GM12878 (cell line): Measurements from ENCODE around the gene ABCA2. TPM values are rescaled to one million over a fixed set of nuclear protein-coding genes. Genes with fewer than 3 reads are reported as not detected.

ENCODE experiments used
- ATAC-seq: fragments of 200-7000 bp; cut with Tn5 transposase; 3 replicates; pipeline ENCODE4 v1.9.1; 2020; ENCODE audit warnings: mild to moderate bottlenecking, moderate library complexity
- BruUV-seq: library from RNA; stranded (reverse); fragments of 400-500 nt; replicated peaks from 2 replicates; lab custom pipeline; 2021; lab: Mats Ljungman, UMichigan
- CTCF ChIA-PET: fragments of 300-600 bp; sonication (Branson Sonifier 250); formaldehyde crosslinking; extraction: SDS; loops from one replicate; lab custom pipeline; 2021; ENCODE audit warnings: inconsistent platforms; lab: Yijun Ruan, JAX
- POLR2A ChIA-PET: fragments of 350-600 bp; formaldehyde crosslinking; extraction: SDS; loops from one replicate; lab custom pipeline; 2021; ENCODE audit warnings: inconsistent platforms; lab: Charles Lee
- RAD21 ChIA-PET: fragments of 300-600 bp; sonication (Branson Sonifier 250); formaldehyde crosslinking; loops from one replicate; lab custom pipeline; 2023; ENCODE audit warnings: antibody characterized with exemption; ENCODE audit not compliant: unreplicated experiment; lab: Charles Lee
- SMC1A ChIA-PET: fragments of 300-600 bp; sonication (Branson Sonifier 250); formaldehyde crosslinking; loops from one replicate; lab custom pipeline; 2023; ENCODE audit not compliant: unreplicated experiment, uncharacterized antibody; lab: Charles Lee
- DNase-seq: peaks from one replicate; pipeline ENCODE4 v3.0.0-alpha.2; 2011; ENCODE audit warnings: low read depth, low spot score
- FAIRE-seq: peaks from 3 replicates; lab custom pipeline; 2011; peaks lifted over from hg19 to GRCh38; lab: Jason Lieb, UNC
- H2AFZ ChIP-seq: 2 replicates; pipeline ENCODE4 v1.6.0; 2011; ENCODE audit warnings: low read depth, low read length, control low read depth; ENCODE audit not compliant: control insufficient read depth
- H3K27ac ChIP-seq: 2 replicates; pipeline ENCODE4 v1.5.1; 2011; ENCODE audit warnings: control low read depth; ENCODE audit not compliant: control insufficient read depth, insufficient read depth
- H3K27me3 ChIP-seq, 2 experiments: replicated peaks in 1 of 2; 2 replicates each; pipeline versions ENCODE4 v1.6.0 to v1.6.1; 2011; ENCODE audit warnings: low read length in 1 of 2; ENCODE audit not compliant: control insufficient read depth in 2 of 2, insufficient read depth in 2 of 2
- H3K36me3 ChIP-seq, 2 experiments: 2 replicates each; pipeline ENCODE4 v1.5.1; 2011; ENCODE audit warnings: low read length in 1 of 2; ENCODE audit not compliant: control insufficient read depth in 2 of 2, insufficient read depth in 2 of 2
- H3K4me1 ChIP-seq: 2 replicates; pipeline ENCODE4 v1.6.1; 2011; ENCODE audit warnings: mild to moderate bottlenecking, low read length, moderate library complexity, mixed read lengths; ENCODE audit not compliant: control insufficient read depth, insufficient read depth
- H3K4me2 ChIP-seq: 2 replicates; pipeline ENCODE4 v1.6.0; 2011; ENCODE audit warnings: control low read depth; ENCODE audit not compliant: control insufficient read depth, insufficient read depth
- H3K4me3 ChIP-seq: fragments of 200-600 bp; sonication (generic); 2 replicates; pipeline ENCODE4 v1.5.1; 2016
- H3K79me2 ChIP-seq: 2 replicates; pipeline ENCODE4 v1.6.0; 2011; ENCODE audit warnings: low read length; ENCODE audit not compliant: control insufficient read depth, insufficient read depth
- H3K9ac ChIP-seq: 2 replicates; pipeline ENCODE4 v1.8.0; 2011; ENCODE audit warnings: low read length, control low read depth, mixed read lengths; ENCODE audit not compliant: control insufficient read depth, insufficient read depth
- H3K9me3 ChIP-seq: replicated peaks from 3 replicates; pipeline ENCODE4 v1.5.1; 2011; ENCODE audit warnings: mild to moderate bottlenecking, low read length; ENCODE audit not compliant: control insufficient read depth, insufficient read depth
- H4K20me1 ChIP-seq: 2 replicates; pipeline ENCODE4 v1.6.0; 2011; ENCODE audit not compliant: control insufficient read depth, insufficient read depth
- CREM ChIP-seq: IDR thresholded peaks from 2 replicates; pipeline ENCODE4 v1.6.1; 2014; ENCODE audit warnings: antibody characterized with exemption, low read depth
- GABPA ChIP-seq: IDR thresholded peaks from 2 replicates; pipeline ENCODE4 v1.6.1; 2014; ENCODE audit warnings: antibody characterized with exemption, low read depth, mild to moderate bottlenecking, inconsistent platforms
- POLR2A ChIP-seq: IDR thresholded peaks from 2 replicates; pipeline ENCODE4 v1.6.1; 2011; ENCODE audit warnings: low read depth, mild to moderate bottlenecking, low read length
- POLR2AphosphoS5 ChIP-seq: IDR thresholded peaks from 2 replicates; pipeline ENCODE4 v1.6.1; 2011; ENCODE audit warnings: mild to moderate bottlenecking, low read length, inconsistent platforms
- TCF3 ChIP-seq: IDR thresholded peaks from 2 replicates; pipeline ENCODE4 v1.6.1; 2012; ENCODE audit warnings: low read depth, mild to moderate bottlenecking, low read length, borderline replicate concordance; ENCODE audit not compliant: insufficient read depth
- WGBS: methylation state at CpG from one replicate; pipeline ENCODE4 v1.1.6; 2016; ENCODE audit warnings: low lambda C conversion rate; ENCODE audit not compliant: insufficient replicate concordance, insufficient coverage; ENCODE audit errors: missing lambda C conversion rate; 5-methylcytosine and 5-hydroxymethylcytosine counted together
- in situ Hi-C: fragments of 300-500 bp; cut with MboI; formaldehyde crosslinking; loops from 9 replicates; pipeline ENCODE4 v1.14.3; 2018; ENCODE audit warnings: mixed read lengths
- intact Hi-C: fragments of 100-400 bp; cut with micrococcal nuclease; formaldehyde crosslinking; loops from one replicate; pipeline ENCODE4 v1.14.2; 2022; ENCODE audit not compliant: unreplicated experiment
- polyA plus RNA-seq, 11 experiments: library from polyadenylated mRNA; depleted of rRNA in 4 of 11; unstranded in 6 of 11; stranded (reverse) in 5 of 11; fragments of >200 nt; fragmentation: Nextera tagmentation in 4 of 11; fragmentation: Illumina TruSeq in 1 of 11; extraction: Ambion mirVana in 4 of 11; extraction: Trizol in 1 of 11; gene quantifications; 1 replicate in 1 of 11; 2 replicates in 10 of 11; pipeline versions ENCODE4 v1.2.1 to v1.2.3, GENCODE V29; 2011 to 2016; ENCODE audit warnings: inconsistent platforms in 2 of 11, missing spikeins in 2 of 11, low read depth in 1 of 11
- total RNA-seq, 4 experiments: library from RNA; depleted of rRNA in 3 of 4; stranded (reverse); fragments of >200 nt in 3 of 4; fragmentation: Illumina TruSeq in 1 of 4; extraction: Trizol in 1 of 4; gene quantifications; 2 replicates each; pipeline versions ENCODE4 v1.2.1 to v1.2.3, GENCODE V29; 2013 to 2021

ABCA2 gene
- total and polyA plus RNA-seq, 10 of the 15 experiments (the other 5 are each of a cell fraction or from before 2014, with no cell fraction given) = 0.13 to 2.6 (median 0.71) TPM; not detected in 2

- peak; percentile 69 for TF ChIP-seq POLR2A
- TF ChIP-seq GABPA = no peak
These were observed 42.3 kb upstream of the ABCA2 start, which contains the start of gene SAPCD2 (continued) for GRCh38 chr9:137070201-137070905.

- BruUV-seq = no TSS peak
- intact Hi-C loops (loop anchor here (5.0 kb wide), 1 partner anchor 48 kb away; no protein-coding TSS in a partner anchor), in situ Hi-C loops (no loop called here)
- RAD21 ChIA-PET = interaction anchor here (0.6 to 5.0 kb wide), 12 partner anchors 14 to 281 kb away, joined by 3 to 24 read pairs (median 7); partner anchors contain the start of genes FUT7, MAN1B1 and RNF224
- WGBS = 3% methylated on average over 52 of the region's 52 CpGs
- Histone ChIP-seq H3K27me3 (no peaks in the 10 kb centered on the region), H3K79me2 (peaks cover 7% of the 10 kb centered on the region), H3K36me3 (no peaks in the 10 kb centered on the region; a peak in 2 of 4 replicates), H3K9ac (peak overlapping the region; percentile 56), H3K4me3 (peak overlapping the region; percentile 80), H3K9me3 (no peaks in the 10 kb centered on the region), H3K4me2 (peak overlapping the region; percentile 90), H3K4me1 (peaks cover 27% of the 10 kb centered on the region), H3K27ac (peak overlapping the region; percentile 10; the same call in 1 of the 2 replicates), H4K20me1 (no peaks in the 10 kb centered on the region), H2AFZ (no peak overlapping the region)
- ATAC-seq (no peak), DNase-seq (no peak), FAIRE-seq (no peak)
- TF ChIP-seq CREM (no peak), POLR2AphosphoS5 (no peak), TCF3 (0 out of 2 replicates have a peak, but pooled peaks have one; percentile 10)
- SMC1A ChIA-PET = interaction anchor here (1.4 to 7.2 kb wide), 4 partner anchors 12 to 26 kb away, joined by 3 to 30 read pairs (median 6); partner anchors contain the start of gene MAN1B1
- POLR2A ChIA-PET = interaction anchor here (0.6 to 3.5 kb wide), 11 partner anchors 13 to 660 kb away, joined by 3 to 22 read pairs (median 4); partner anchors contain the start of genes CYSRT1 and MAN1B1
- CTCF ChIA-PET = interaction anchor here (0.7 to 7.9 kb wide), 10 partner anchors 9 to 167 kb away, joined by 3 to 80 read pairs (median 10); partner anchors contain the start of genes CYSRT1, MAN1B1 and RNF208
These were observed 41.6 kb upstream of the ABCA2 start for GRCh38 chr9:137069508-137070091.
